Mesendoderm (in vitro differentiated cells): ENCODE measurements around the gene ANKRD44.
A peak's percentile ranks its signal among the peaks of the same experiment; 100 is the strongest.

Source experiments
- DNase-seq: peaks from one replicate; pipeline ENCODE4 v3.0.0; 2013
- H2AK5ac ChIP-seq: 2 replicates; pipeline ENCODE4 v1.6.1; 2013; ENCODE audit warnings: low read length, inconsistent platforms
- H2BK120ac ChIP-seq: 2 replicates; pipeline ENCODE4 v1.6.1; 2013; ENCODE audit warnings: low read depth, mild to moderate bottlenecking, low read length, moderate library complexity, mixed read lengths
- H2BK15ac ChIP-seq: replicated peaks from 2 replicates; pipeline ENCODE4 v1.6.1; 2013; ENCODE audit warnings: low read depth, mild to moderate bottlenecking, moderate library complexity
- H2BK5ac ChIP-seq: 2 replicates; pipeline ENCODE4 v1.6.1; 2013; ENCODE audit warnings: low read length, inconsistent platforms
- H3K18ac ChIP-seq: 2 replicates; pipeline ENCODE4 v1.6.1; 2013; ENCODE audit warnings: mild to moderate bottlenecking, low read length, mixed read lengths
- H3K23ac ChIP-seq: one replicate; pipeline ENCODE4 v1.6.1; 2013; ENCODE audit warnings: low read length
- H3K27ac ChIP-seq: 2 replicates; pipeline ENCODE4 v1.5.1; 2013; ENCODE audit warnings: low read depth, mild to moderate bottlenecking, inconsistent platforms, low read length, moderate library complexity
- H3K27me3 ChIP-seq: 2 replicates; pipeline ENCODE4 v1.6.1; 2013; ENCODE audit warnings: low read length, control low read depth, mild to moderate bottlenecking, inconsistent platforms; ENCODE audit not compliant: insufficient read depth, poor library complexity
- H3K36me3 ChIP-seq: 2 replicates; pipeline ENCODE4 v1.6.1; 2013; ENCODE audit warnings: low read length, inconsistent platforms; ENCODE audit not compliant: control insufficient read depth, insufficient read depth
- H3K4ac ChIP-seq: one replicate; pipeline ENCODE4 v1.6.1; 2013; ENCODE audit warnings: low read depth, mild to moderate bottlenecking, low read length, moderate library complexity
- H3K4me1 ChIP-seq: 2 replicates; pipeline ENCODE4 v1.6.1; 2013; ENCODE audit warnings: low read depth, low read length, inconsistent platforms; ENCODE audit not compliant: control insufficient read depth
- H3K4me2 ChIP-seq: 2 replicates; pipeline ENCODE4 v1.6.1; 2013; ENCODE audit warnings: low read length
- H3K4me3 ChIP-seq: 2 replicates; pipeline ENCODE4 v1.5.1; 2013; ENCODE audit warnings: mild to moderate bottlenecking, low read length
- H3K56ac ChIP-seq: one replicate; pipeline ENCODE4 v1.6.1; 2013; ENCODE audit warnings: low read length
- H3K79me1 ChIP-seq: 2 replicates; pipeline ENCODE4 v1.6.1; 2013; ENCODE audit warnings: low read length, inconsistent platforms
- H3K79me2 ChIP-seq: 2 replicates; pipeline ENCODE4 v1.6.1; 2013; ENCODE audit warnings: mild to moderate bottlenecking, low read length; ENCODE audit not compliant: control insufficient read depth, insufficient read depth
- H3K9ac ChIP-seq: 2 replicates; pipeline ENCODE4 v1.6.1; 2013; ENCODE audit warnings: low read length, inconsistent platforms
- H4K5ac ChIP-seq: one replicate; pipeline ENCODE4 v1.6.1; 2013; ENCODE audit warnings: low read length
- H4K8ac ChIP-seq: one replicate; pipeline ENCODE4 v1.6.1; 2013; ENCODE audit warnings: low read depth, mild to moderate bottlenecking, control low read depth, low read length, moderate library complexity
- WGBS: extraction: QIAGEN DNeasy Blood & Tissue Kit; methylation state at CpG from one replicate; pipeline ENCODE4 v1.1.7; 2013; ENCODE audit warnings: low lambda C conversion rate, missing lambda C conversion rate; ENCODE audit not compliant: insufficient coverage; ENCODE audit errors: extremely low coverage; 5-methylcytosine and 5-hydroxymethylcytosine counted together

Gene ANKRD44

DNA sequence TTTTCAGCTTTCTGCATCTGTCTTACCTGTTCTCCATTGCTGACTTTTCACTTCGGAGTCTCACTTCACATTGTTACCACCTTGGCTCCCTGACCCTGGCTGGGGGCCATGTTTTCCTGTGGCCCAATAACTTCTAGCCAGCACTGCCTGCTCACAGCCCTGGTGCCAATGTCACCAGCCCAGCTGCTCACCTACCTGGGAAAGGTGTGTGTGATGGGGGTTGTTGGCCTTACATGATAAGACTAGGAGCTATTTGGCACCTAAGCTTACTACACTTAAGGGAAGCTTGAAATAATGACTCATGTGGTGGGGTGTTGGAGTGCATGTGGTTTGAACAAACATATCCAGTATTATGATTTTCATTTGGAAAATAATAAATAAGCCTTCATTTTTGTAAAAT lies 346.6 kb downstream of the ANKRD44 start:
- H3K23ac ChIP-seq: no peak overlapping the region
- H3K4me1 ChIP-seq: peaks cover 3% of the 10 kb centered on the region
- no peak overlapping the region for H4K8ac ChIP-seq
- no peaks in the 10 kb centered on the region for H3K79me1 ChIP-seq
- no peak overlapping the region for H3K4me2 ChIP-seq
- no peaks in the 10 kb centered on the region for H3K36me3 ChIP-seq
- no peak overlapping the region for H2BK15ac ChIP-seq
- no CpG with 5 or more reads among the region's 1 CpG for WGBS
- H2AK5ac ChIP-seq: no peak overlapping the region
- H3K4me3 ChIP-seq: no peak overlapping the region
- no peaks in the 10 kb centered on the region for H3K79me2 ChIP-seq
- H3K27ac ChIP-seq: no peak overlapping the region
- H3K56ac ChIP-seq: no peak overlapping the region
- no peak overlapping the region for H3K9ac ChIP-seq
- no peak overlapping the region for H2BK120ac ChIP-seq
- no peak for DNase-seq
- no peak overlapping the region for H3K4ac ChIP-seq
- no peak overlapping the region for H2BK5ac ChIP-seq
- H3K18ac ChIP-seq: no peak overlapping the region
- no peaks in the 10 kb centered on the region for H3K27me3 ChIP-seq
- no peak overlapping the region for H4K5ac ChIP-seq

DNA sequence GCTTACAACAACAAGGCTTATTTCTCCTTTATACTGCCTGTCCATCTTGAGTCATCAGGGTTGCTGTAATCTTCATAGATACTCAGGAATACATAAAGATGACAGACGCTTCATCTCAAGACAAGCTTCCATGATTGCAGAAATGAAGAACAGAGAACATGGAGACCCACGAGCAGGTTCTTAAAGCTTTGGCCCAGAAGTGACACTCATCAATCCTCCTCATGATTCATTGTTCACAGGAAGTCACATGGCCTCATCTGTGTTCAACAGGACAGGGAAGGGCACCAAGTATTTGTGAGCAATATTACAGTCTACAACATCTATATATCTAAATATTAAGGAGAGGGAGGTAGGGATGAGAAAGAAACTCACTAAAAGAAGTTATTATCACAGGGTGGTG lies 347.5 kb downstream of the ANKRD44 start:
- Histone ChIP-seq H3K79me1 (no peaks in the 10 kb centered on the region), H4K8ac (no peak overlapping the region), H3K23ac (no peak overlapping the region), H3K27me3 (no peaks in the 10 kb centered on the region), H3K79me2 (no peaks in the 10 kb centered on the region), H2AK5ac (no peak overlapping the region), H2BK15ac (no peak overlapping the region), H3K27ac (no peak overlapping the region), H3K9ac (no peak overlapping the region), H3K18ac (no peak overlapping the region), H3K4ac (no peak overlapping the region), H3K56ac (no peak overlapping the region), H2BK120ac (no peak overlapping the region), H3K4me2 (no peak overlapping the region), H2BK5ac (no peak overlapping the region), H3K36me3 (no peaks in the 10 kb centered on the region), H3K4me3 (no peak overlapping the region), H4K5ac (no peak overlapping the region), H3K4me1 (peaks cover 4% of the 10 kb centered on the region)
- no peak for DNase-seq
- WGBS: no CpG with 5 or more reads among the region's 2 CpGs

DNA sequence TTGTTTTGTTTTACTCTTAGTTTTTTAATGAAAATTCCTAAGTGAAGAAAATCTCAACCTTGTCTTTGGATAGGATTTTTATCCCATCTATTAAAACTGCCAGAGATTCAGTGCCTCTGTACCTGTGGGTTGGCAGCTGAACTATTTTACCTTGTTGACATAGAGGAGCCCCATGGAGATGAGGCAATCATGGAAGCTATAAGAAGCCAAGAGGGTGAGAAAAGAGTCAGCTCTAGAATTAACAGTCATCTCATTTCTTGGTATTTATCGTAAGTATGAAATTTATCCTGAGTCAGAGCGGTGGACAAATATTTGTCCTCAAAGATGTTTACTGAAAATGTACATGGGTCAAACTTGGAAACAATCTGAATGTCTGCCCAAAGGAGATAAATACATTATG lies 348.3 kb downstream of the ANKRD44 start:
- H2BK5ac ChIP-seq: no peak overlapping the region
- peaks cover 7% of the 10 kb centered on the region for H3K4me1 ChIP-seq
- WGBS: no CpG with 5 or more reads among the region's 2 CpGs
- H3K4ac ChIP-seq: no peak overlapping the region
- no peak overlapping the region for H2BK15ac ChIP-seq
- no peak overlapping the region for H3K18ac ChIP-seq
- H3K79me1 ChIP-seq: no peaks in the 10 kb centered on the region
- no peaks in the 10 kb centered on the region for H3K27me3 ChIP-seq
- no peak overlapping the region for H3K56ac ChIP-seq
- H3K4me2 ChIP-seq: no peak overlapping the region
- H3K4me3 ChIP-seq: no peak overlapping the region
- H3K27ac ChIP-seq: no peak overlapping the region
- no peaks in the 10 kb centered on the region for H3K36me3 ChIP-seq
- H2BK120ac ChIP-seq: no peak overlapping the region
- H4K8ac ChIP-seq: no peak overlapping the region
- no peak overlapping the region for H4K5ac ChIP-seq
- H3K79me2 ChIP-seq: no peaks in the 10 kb centered on the region
- no peak overlapping the region for H2AK5ac ChIP-seq
- H3K9ac ChIP-seq: no peak overlapping the region
- H3K23ac ChIP-seq: no peak overlapping the region
- DNase-seq: no peak

DNA sequence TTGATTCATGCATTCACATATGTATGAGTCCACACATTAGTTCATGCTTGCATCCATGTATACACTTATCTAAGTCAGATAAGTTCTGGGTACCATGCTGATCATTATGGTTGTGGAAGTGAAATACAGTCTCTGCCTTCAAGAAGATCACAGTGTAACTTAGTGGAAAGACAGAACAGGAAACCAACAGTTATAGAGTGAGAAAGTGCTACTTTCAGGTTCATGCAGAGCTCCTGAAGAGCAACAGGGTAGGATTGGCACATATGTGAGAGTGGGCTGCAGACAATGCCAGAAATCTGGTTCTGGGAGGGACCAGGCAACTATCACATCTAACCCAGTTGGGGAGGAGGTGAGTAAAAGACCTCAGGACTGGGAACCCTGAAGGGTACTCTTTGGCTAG lies 348.7 kb downstream of the ANKRD44 start:
- no peak overlapping the region for H3K4me3 ChIP-seq
- H3K4me1 ChIP-seq: peaks cover 7% of the 10 kb centered on the region
- H3K56ac ChIP-seq: no peak overlapping the region
- H2AK5ac ChIP-seq: no peak overlapping the region
- no peak overlapping the region for H2BK5ac ChIP-seq
- no peaks in the 10 kb centered on the region for H3K79me2 ChIP-seq
- no peak overlapping the region for H3K27ac ChIP-seq
- H3K79me1 ChIP-seq: no peaks in the 10 kb centered on the region
- H2BK120ac ChIP-seq: no peak overlapping the region
- no peak overlapping the region for H4K5ac ChIP-seq
- H2BK15ac ChIP-seq: no peak overlapping the region
- H3K27me3 ChIP-seq: no peaks in the 10 kb centered on the region
- H3K18ac ChIP-seq: no peak overlapping the region
- H3K4ac ChIP-seq: no peak overlapping the region
- no peak for DNase-seq
- no peak overlapping the region for H3K9ac ChIP-seq
- no peak overlapping the region for H3K4me2 ChIP-seq
- H3K36me3 ChIP-seq: no peaks in the 10 kb centered on the region
- no peak overlapping the region for H4K8ac ChIP-seq
- H3K23ac ChIP-seq: no peak overlapping the region

DNA sequence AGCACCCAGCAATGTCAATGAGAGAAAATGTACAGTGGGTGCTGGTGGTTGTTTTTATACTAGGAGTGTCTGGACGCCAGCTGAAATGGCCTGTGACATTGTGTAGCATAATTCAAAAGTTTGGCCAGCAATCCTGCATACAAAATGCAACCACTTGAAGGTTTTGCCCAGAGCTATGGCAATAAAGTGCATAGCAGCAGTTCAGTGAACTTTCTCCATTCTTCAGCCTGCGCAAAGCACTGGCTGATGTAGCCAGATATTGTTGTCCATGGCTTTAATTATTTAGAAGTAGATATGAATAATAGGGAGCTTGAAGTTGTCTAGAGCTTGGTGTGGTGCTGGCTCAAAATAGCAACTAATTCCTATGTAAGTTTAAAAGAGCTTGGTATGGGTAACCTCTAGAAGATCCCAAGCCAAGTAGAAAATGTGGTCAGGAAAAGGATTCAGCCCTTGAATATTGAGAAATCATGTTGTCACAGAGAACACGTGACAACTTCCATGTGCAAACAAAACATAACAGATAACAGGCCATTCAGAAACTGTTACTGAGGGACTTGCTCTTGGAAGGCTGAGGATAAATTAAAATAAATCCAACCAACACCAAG lies 350.7 kb downstream of the ANKRD44 start:
- H2BK5ac ChIP-seq: no peak overlapping the region
- H3K79me1 ChIP-seq: no peaks in the 10 kb centered on the region
- no peak overlapping the region for H3K27ac ChIP-seq
- H2BK15ac ChIP-seq: no peak overlapping the region
- H3K27me3 ChIP-seq: no peaks in the 10 kb centered on the region
- peaks cover 4% of the 10 kb centered on the region for H3K4me1 ChIP-seq
- no peak overlapping the region for H2BK120ac ChIP-seq
- no peak overlapping the region for H4K5ac ChIP-seq
- H3K36me3 ChIP-seq: no peaks in the 10 kb centered on the region
- H4K8ac ChIP-seq: no peak overlapping the region
- H3K9ac ChIP-seq: no peak overlapping the region
- no peak overlapping the region for H3K23ac ChIP-seq
- H3K4ac ChIP-seq: peak overlapping the region; percentile 1
- no peak overlapping the region for H2AK5ac ChIP-seq
- H3K79me2 ChIP-seq: no peaks in the 10 kb centered on the region
- H3K4me2 ChIP-seq: no peak overlapping the region
- H3K4me3 ChIP-seq: no peak overlapping the region
- H3K18ac ChIP-seq: no peak overlapping the region
- DNase-seq: no peak
- no CpG with 5 or more reads among the region's 3 CpGs for WGBS
- H3K56ac ChIP-seq: no peak overlapping the region

DNA sequence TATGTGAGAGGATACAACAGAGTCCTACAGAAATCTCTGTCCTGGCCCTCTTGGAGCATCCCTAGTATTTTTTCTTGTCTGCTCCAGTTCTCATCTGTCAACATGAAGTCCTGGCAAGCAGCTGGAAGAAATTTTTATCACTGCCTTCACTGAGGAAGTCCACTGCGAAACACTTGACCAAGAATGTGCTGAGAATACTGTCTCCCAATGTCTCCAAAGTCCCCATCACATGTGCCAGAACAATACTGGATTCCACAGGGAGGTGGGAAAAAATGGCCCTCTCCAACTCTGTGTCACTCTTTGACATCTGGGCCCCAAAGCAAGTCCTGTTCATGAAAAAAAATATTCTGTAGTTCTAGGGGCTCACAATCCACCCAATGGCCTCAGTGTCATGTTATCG lies 351.3 kb downstream of the ANKRD44 start:
- no CpG with 5 or more reads among the region's 2 CpGs for WGBS
- Histone ChIP-seq H3K79me2 (no peaks in the 10 kb centered on the region), H2BK120ac (no peak overlapping the region), H3K27ac (no peak overlapping the region), H2BK15ac (no peak overlapping the region), H3K23ac (no peak overlapping the region), H3K4me2 (no peak overlapping the region), H3K4me1 (peaks cover 4% of the 10 kb centered on the region), H3K27me3 (no peaks in the 10 kb centered on the region), H3K36me3 (no peaks in the 10 kb centered on the region), H4K8ac (no peak overlapping the region), H3K79me1 (no peaks in the 10 kb centered on the region), H2AK5ac (no peak overlapping the region), H3K4ac (no peak overlapping the region), H3K9ac (no peak overlapping the region), H3K18ac (no peak overlapping the region), H3K4me3 (no peak overlapping the region), H4K5ac (no peak overlapping the region), H3K56ac (no peak overlapping the region), H2BK5ac (no peak overlapping the region)
- no peak for DNase-seq
